ENCODE results near the gene CYB5D1. TPM values are rescaled to one million over a fixed set of nuclear protein-coding genes. Genes with fewer than 3 reads are reported as not detected.

Gene CYB5D1
- total RNA-seq, 1 donor from 2014 or later = 9.0 TPM

GRCh38 chr17:7878234-7878633 is 20.4 kb downstream of the CYB5D1 start:
- Histone ChIP-seq H3K36me3 (ENCODE audit: control insufficient read depth, insufficient read depth, low read length) (peaks cover 1% of the 10 kb centered on the region), H3K27me3 (ENCODE audit: control insufficient read depth, insufficient read depth, low read length) (no peaks in the 10 kb centered on the region), H3K4me3 (ENCODE audit: low read depth, low read length) (no peak overlapping the region)
- DNase-seq (ENCODE audit: low read depth) (no peak), FAIRE-seq (no peak)
- TF ChIP-seq CTCF (IDR thresholded peaks at IDR 0.05; ENCODE audit: insufficient read depth, low read length, severe bottlenecking) = no peak

DNA sequence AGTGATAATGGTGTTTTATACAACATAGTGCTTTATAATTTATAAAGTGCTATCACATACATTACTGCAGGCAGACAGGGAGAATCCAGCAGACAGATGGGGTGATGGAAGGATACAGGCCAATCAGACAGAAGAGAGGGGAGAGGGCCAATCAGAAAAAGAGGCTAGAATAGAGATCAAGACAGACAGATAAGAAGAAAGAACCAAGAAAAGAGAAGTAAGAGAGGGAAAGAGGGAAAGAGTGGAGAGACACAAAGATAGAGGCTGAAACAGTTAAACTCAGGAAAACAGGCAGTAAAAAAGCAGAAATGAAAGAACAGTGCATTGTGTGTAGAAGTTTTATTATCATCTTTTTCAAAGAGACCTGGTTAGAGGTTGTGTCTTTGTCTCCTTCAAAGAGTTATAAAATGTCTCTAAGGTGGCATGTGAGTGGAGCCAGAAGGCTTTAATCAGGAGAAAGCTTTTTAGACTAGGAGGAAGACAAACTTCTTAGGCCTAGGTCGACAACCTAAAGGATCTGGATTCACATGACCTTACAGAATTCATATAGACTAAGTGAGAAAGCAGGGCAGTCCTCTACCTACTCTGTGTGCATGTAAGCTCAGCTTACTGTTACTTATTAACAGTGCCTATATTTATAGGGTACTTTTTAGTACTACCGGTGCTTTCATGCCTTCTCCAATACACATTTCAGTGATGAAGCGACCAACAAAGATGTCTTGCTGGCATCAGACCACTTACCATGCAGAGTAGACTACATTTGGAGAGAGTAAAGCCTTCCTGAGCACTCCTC is 22.5 kb downstream of the CYB5D1 start:
- peaks cover 1% of the 10 kb centered on the region for H3K36me3 ChIP-seq (ENCODE audit: control insufficient read depth, insufficient read depth, low read length)
- H3K27me3 ChIP-seq (ENCODE audit: control insufficient read depth, insufficient read depth, low read length) = no peaks in the 10 kb centered on the region
- FAIRE-seq = no peak
- no peak for DNase-seq (ENCODE audit: low read depth)
- no peak overlapping the region for H3K4me3 ChIP-seq (ENCODE audit: low read depth, low read length)
- no peak for TF ChIP-seq CTCF (IDR thresholded peaks at IDR 0.05; ENCODE audit: insufficient read depth, low read length, severe bottlenecking)

GRCh38 chr17:7881276-7882054 is 23.7 kb downstream of the CYB5D1 start:
- Histone ChIP-seq H3K4me3 (ENCODE audit: low read depth, low read length) (no peak overlapping the region), H3K27me3 (ENCODE audit: control insufficient read depth, insufficient read depth, low read length) (no peaks in the 10 kb centered on the region), H3K36me3 (ENCODE audit: control insufficient read depth, insufficient read depth, low read length) (peaks cover 1% of the 10 kb centered on the region)
- DNase-seq (ENCODE audit: low read depth) = no peak
- no peak for TF ChIP-seq CTCF (IDR thresholded peaks at IDR 0.05; ENCODE audit: insufficient read depth, low read length, severe bottlenecking)
- no peak for FAIRE-seq

- FAIRE-seq (no peak), DNase-seq (ENCODE audit: low read depth) (no peak)
- no peak for TF ChIP-seq CTCF (IDR thresholded peaks at IDR 0.05; ENCODE audit: insufficient read depth, low read length, severe bottlenecking)
These were observed 24.3 kb downstream of the CYB5D1 start for GRCh38 chr17:7882068-7882467.

GRCh38 chr17:7882629-7883028 is 24.8 kb downstream of the CYB5D1 start:
- H3K27me3 ChIP-seq (ENCODE audit: control insufficient read depth, insufficient read depth, low read length) = no peaks in the 10 kb centered on the region
- no peak for DNase-seq (ENCODE audit: low read depth)
- no peak for FAIRE-seq
- H3K36me3 ChIP-seq (ENCODE audit: control insufficient read depth, insufficient read depth, low read length) = peaks cover 1% of the 10 kb centered on the region
- TF ChIP-seq CTCF (IDR thresholded peaks at IDR 0.05; ENCODE audit: insufficient read depth, low read length, severe bottlenecking) = no peak
- H3K4me3 ChIP-seq (ENCODE audit: low read depth, low read length) = no peak overlapping the region

More at GRCh38 chr17:7882068-7882467, 24.3 kb downstream of the CYB5D1 start:
- H3K4me3 ChIP-seq (ENCODE audit: low read depth, low read length) = no peak overlapping the region
- H3K36me3 ChIP-seq (ENCODE audit: control insufficient read depth, insufficient read depth, low read length) = peaks cover 1% of the 10 kb centered on the region
- H3K27me3 ChIP-seq (ENCODE audit: control insufficient read depth, insufficient read depth, low read length) = no peaks in the 10 kb centered on the region

All from bronchial epithelial cell (primary cell).